Right atrium auricular region (tissue), 2 donors: ENCODE results near the gene MAP7. TPM values are rescaled to one million over a fixed set of nuclear protein-coding genes. Genes with fewer than 3 reads are reported as not detected.

Experiments
- DNase-seq: peaks from one replicate; pipeline ENCODE4 v3.0.0-alpha.2; 2019; ENCODE audit warnings: low spot score
- H3K27ac ChIP-seq, 2 donors: fragments of 200-600 bp; sonication (generic); 1 replicate in 1 of 2; 2 replicates in 1 of 2; pipeline ENCODE4 v1.5.1; 2016 to 2019
- H3K27me3 ChIP-seq, 2 donors: fragments of 200-600 bp; sonication (generic); one replicate each; pipeline versions ENCODE4 v1.5.1 to v1.6.0; 2017 to 2019
- H3K36me3 ChIP-seq: fragments of 200-600 bp; sonication (generic); one replicate; pipeline ENCODE4 v1.5.1; 2016
- H3K4me1 ChIP-seq, 2 donors: fragments of 200-600 bp; sonication (generic); one replicate each; pipeline versions ENCODE4 v1.5.1 to v1.6.0; 2017 to 2019
- H3K4me3 ChIP-seq, 2 donors: fragments of 200-600 bp; sonication (generic); 1 replicate in 1 of 2; 2 replicates in 1 of 2; pipeline ENCODE4 v1.5.1; 2017 to 2019; ENCODE audit warnings: mild to moderate bottlenecking in 1 of 2, moderate library complexity in 1 of 2
- H3K9me3 ChIP-seq, 2 donors: fragments of 200-600 bp; sonication (generic); one replicate each; pipeline ENCODE4 v1.5.1; 2019
- CTCF ChIP-seq, 2 donors: fragments of 200-600 bp; sonication (generic); IDR thresholded peaks; one replicate each; pipeline ENCODE4 v1.5.1; 2019; ENCODE audit warnings: antibody characterized with exemption in 2 of 2
- total RNA-seq, 2 donors: library from RNA; depleted of rRNA; stranded (reverse); fragments of >200 nt; gene quantifications; one replicate each; pipeline ENCODE4 v1.1.0, GENCODE V29; 2016

Gene MAP7
- total RNA-seq, 2 donors from 2014 or later: 1.0 to 1.3 TPM

DNA sequence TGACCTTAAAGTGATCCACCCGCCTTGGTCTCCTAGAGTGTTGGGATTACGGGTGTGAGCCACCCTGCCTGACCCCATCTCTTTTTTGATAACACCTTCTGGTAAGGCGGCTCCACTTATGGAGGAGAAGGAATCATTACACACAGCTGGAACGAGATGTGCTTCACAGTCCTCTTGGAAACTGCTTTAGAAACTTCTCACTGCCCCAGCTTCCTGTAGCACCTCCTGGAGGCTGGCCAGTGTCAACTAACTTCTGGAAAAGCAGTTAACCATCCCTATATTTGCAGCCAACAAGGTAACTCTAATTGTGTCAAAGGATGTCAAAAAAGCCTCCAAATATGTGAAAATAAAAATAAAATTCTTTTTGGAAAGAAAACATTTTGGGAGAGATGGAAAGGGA lies 211.7 kb downstream of the MAP7 start:
- DNase-seq: no peak
- Histone ChIP-seq H3K4me3 (no peak overlapping the region), H3K36me3 (no peaks in the 10 kb centered on the region), H3K4me1 (no peaks in the 10 kb centered on the region), H3K27me3 (no peaks in the 10 kb centered on the region), H3K27ac (no peak overlapping the region), H3K9me3 (no peaks in the 10 kb centered on the region)
- TF ChIP-seq CTCF (IDR thresholded peaks at IDR 0.05): no peak

- Histone ChIP-seq H3K27me3 (no peaks in the 10 kb centered on the region), H3K27ac (no peak overlapping the region), H3K4me3 (no peak overlapping the region), H3K9me3 (no peaks in the 10 kb centered on the region), H3K36me3 (no peaks in the 10 kb centered on the region), H3K4me1 (no peaks in the 10 kb centered on the region)
- no peak for TF ChIP-seq CTCF (IDR thresholded peaks at IDR 0.05)
- no peak for DNase-seq
These were observed 212.6 kb downstream of the MAP7 start for GRCh38 chr6:136337606-136338005.

GRCh38 chr6:136337121-136337520 lies 213.1 kb downstream of the MAP7 start:
- Histone ChIP-seq H3K9me3 (no peaks in the 10 kb centered on the region), H3K4me1 (no peaks in the 10 kb centered on the region), H3K4me3 (no peak overlapping the region), H3K27me3 (no peaks in the 10 kb centered on the region), H3K36me3 (no peaks in the 10 kb centered on the region), H3K27ac (no peak overlapping the region)
- no peak for DNase-seq
- no peak for TF ChIP-seq CTCF (IDR thresholded peaks at IDR 0.05)

GRCh38 chr6:136335736-136336363 lies 214.4 kb downstream of the MAP7 start:
- Histone ChIP-seq H3K4me1 (no peaks in the 10 kb centered on the region), H3K27me3 (no peaks in the 10 kb centered on the region), H3K36me3 (no peaks in the 10 kb centered on the region), H3K9me3 (no peaks in the 10 kb centered on the region), H3K27ac (no peak overlapping the region), H3K4me3 (no peak overlapping the region)
- TF ChIP-seq CTCF (IDR thresholded peaks at IDR 0.05): no peak
- no peak for DNase-seq

DNA sequence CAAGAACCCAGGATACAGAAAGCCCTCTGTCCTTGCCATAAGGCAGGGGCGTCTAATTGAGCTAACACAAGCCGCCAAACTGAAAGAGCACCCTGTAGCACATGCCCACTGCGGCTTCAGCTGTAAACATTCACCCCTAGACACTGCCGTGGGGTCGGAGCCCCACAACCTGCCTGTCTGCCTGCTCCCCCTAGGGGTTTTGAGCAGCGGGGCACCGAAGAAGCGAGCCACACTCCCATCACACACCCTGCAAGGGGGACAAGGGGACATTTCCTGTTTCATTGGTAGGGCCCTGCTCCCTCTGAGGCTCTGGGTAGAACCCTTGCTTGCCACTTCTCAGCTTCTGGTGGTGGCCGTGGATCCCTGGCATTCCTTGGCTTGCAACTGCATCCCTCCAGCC lies 215.4 kb downstream of the MAP7 start:
- no peaks in the 10 kb centered on the region for H3K36me3 ChIP-seq
- no peak overlapping the region for H3K27ac ChIP-seq
- DNase-seq: no peak
- H3K4me3 ChIP-seq: no peak overlapping the region
- no peaks in the 10 kb centered on the region for H3K9me3 ChIP-seq
- H3K27me3 ChIP-seq: no peaks in the 10 kb centered on the region
- no peaks in the 10 kb centered on the region for H3K4me1 ChIP-seq
- no peak for TF ChIP-seq CTCF (IDR thresholded peaks at IDR 0.05)

GRCh38 chr6:136334465-136334846 lies 215.8 kb downstream of the MAP7 start:
- no peak for DNase-seq
- H3K9me3 ChIP-seq: no peaks in the 10 kb centered on the region

More at GRCh38 chr6:136334465-136334846, 215.8 kb downstream of the MAP7 start:
- Histone ChIP-seq H3K27me3 (no peaks in the 10 kb centered on the region), H3K4me3 (no peak overlapping the region), H3K36me3 (no peaks in the 10 kb centered on the region), H3K27ac (no peak overlapping the region), H3K4me1 (no peaks in the 10 kb centered on the region)
- no peak for TF ChIP-seq CTCF (IDR thresholded peaks at IDR 0.05)
